GM12878 (cell line): ENCODE measurements around the gene PGBD5. TPM values are rescaled to one million over a fixed set of nuclear protein-coding genes. Genes with fewer than 3 reads are reported as not detected.

Experiments used
- CEBPB ChIP-seq, 2 experiments: fragments of 150-350 bp in 1 of 2; IDR thresholded peaks; 2 replicates each; pipeline ENCODE4 v1.6.1; 2012 to 2014; ENCODE audit warnings: low read depth in 2 of 2, low read length in 2 of 2, borderline replicate concordance in 1 of 2, inconsistent platforms in 1 of 2
- EGR1 ChIP-seq, 2 experiments: IDR thresholded peaks; 1 replicate in 1 of 2; 2 replicates in 1 of 2; pipeline ENCODE4 v1.6.1; 2011 to 2012; ENCODE audit warnings: low read depth in 2 of 2, low read length in 2 of 2, borderline replicate concordance in 1 of 2, mild to moderate bottlenecking in 1 of 2, moderate library complexity in 1 of 2
- ESRRA ChIP-seq: IDR thresholded peaks from 2 replicates; pipeline ENCODE4 v1.6.1; 2012; ENCODE audit warnings: mild to moderate bottlenecking, low read length, improper control_type of control experiment
- RFX5 ChIP-seq: IDR thresholded peaks from 2 replicates; pipeline ENCODE4 v1.6.1; 2011; ENCODE audit warnings: low read depth, low read length, improper control_type of control experiment
- polyA plus RNA-seq, 11 experiments: library from polyadenylated mRNA; depleted of rRNA in 4 of 11; unstranded in 6 of 11; stranded (reverse) in 5 of 11; fragments of >200 nt; fragmentation: Nextera tagmentation in 4 of 11; fragmentation: Illumina TruSeq in 1 of 11; extraction: Ambion mirVana in 4 of 11; extraction: Trizol in 1 of 11; gene quantifications; 1 replicate in 1 of 11; 2 replicates in 10 of 11; pipeline versions ENCODE4 v1.2.1 to v1.2.3, GENCODE V29; 2011 to 2016; ENCODE audit warnings: inconsistent platforms in 2 of 11, missing spikeins in 2 of 11, low read depth in 1 of 11
- total RNA-seq, 4 experiments: library from RNA; depleted of rRNA in 3 of 4; stranded (reverse); fragments of >200 nt in 3 of 4; fragmentation: Illumina TruSeq in 1 of 4; extraction: Trizol in 1 of 4; gene quantifications; 2 replicates each; pipeline versions ENCODE4 v1.2.1 to v1.2.3, GENCODE V29; 2013 to 2021
- TF ChIP-seq, protein P1 (sequence below): fragments of 450-650 bp; IDR thresholded peaks from 2 replicates; pipeline ENCODE4 v1.6.1; 2017; ENCODE audit warnings: mild to moderate bottlenecking, moderate library complexity
- TF ChIP-seq, protein P2 (sequence below): IDR thresholded peaks from 2 replicates; pipeline ENCODE4 v1.6.1; 2012; ENCODE audit warnings: improper control_type of control experiment, low read depth, low read length; ENCODE audit not compliant: insufficient replicate concordance
- TF ChIP-seq, protein P3 (sequence below): IDR thresholded peaks from 2 replicates; pipeline ENCODE4 v1.6.1; 2012; ENCODE audit warnings: low read depth, low read length, improper control_type of control experiment

The PGBD5 gene
- total and polyA plus RNA-seq, 10 of the 15 experiments (the other 5 are each of a cell fraction or from before 2014, with no cell fraction given), result 0.03 TPM; not detected in 9

DNA sequence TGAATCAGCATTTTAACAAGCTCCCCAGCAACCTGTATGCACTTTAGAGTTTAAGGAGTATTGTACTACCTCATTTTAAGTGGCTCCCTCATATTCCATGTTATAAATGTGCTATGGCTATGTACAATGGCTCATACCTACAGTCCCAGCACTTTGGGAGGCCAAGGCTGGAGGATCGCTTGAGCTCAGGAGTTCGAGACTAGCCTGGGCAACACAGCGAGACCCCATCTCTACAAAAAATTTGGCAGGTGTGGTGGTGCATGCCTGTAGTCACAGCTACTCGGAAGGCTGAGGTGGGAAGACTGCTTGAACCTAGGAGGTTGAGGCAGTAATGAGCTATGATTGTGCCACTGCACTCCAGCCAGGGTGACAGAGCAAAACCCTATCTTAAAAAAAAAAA is 40.2 kb downstream of the PGBD5 start (continued):
- TF ChIP-seq, protein P1, sequence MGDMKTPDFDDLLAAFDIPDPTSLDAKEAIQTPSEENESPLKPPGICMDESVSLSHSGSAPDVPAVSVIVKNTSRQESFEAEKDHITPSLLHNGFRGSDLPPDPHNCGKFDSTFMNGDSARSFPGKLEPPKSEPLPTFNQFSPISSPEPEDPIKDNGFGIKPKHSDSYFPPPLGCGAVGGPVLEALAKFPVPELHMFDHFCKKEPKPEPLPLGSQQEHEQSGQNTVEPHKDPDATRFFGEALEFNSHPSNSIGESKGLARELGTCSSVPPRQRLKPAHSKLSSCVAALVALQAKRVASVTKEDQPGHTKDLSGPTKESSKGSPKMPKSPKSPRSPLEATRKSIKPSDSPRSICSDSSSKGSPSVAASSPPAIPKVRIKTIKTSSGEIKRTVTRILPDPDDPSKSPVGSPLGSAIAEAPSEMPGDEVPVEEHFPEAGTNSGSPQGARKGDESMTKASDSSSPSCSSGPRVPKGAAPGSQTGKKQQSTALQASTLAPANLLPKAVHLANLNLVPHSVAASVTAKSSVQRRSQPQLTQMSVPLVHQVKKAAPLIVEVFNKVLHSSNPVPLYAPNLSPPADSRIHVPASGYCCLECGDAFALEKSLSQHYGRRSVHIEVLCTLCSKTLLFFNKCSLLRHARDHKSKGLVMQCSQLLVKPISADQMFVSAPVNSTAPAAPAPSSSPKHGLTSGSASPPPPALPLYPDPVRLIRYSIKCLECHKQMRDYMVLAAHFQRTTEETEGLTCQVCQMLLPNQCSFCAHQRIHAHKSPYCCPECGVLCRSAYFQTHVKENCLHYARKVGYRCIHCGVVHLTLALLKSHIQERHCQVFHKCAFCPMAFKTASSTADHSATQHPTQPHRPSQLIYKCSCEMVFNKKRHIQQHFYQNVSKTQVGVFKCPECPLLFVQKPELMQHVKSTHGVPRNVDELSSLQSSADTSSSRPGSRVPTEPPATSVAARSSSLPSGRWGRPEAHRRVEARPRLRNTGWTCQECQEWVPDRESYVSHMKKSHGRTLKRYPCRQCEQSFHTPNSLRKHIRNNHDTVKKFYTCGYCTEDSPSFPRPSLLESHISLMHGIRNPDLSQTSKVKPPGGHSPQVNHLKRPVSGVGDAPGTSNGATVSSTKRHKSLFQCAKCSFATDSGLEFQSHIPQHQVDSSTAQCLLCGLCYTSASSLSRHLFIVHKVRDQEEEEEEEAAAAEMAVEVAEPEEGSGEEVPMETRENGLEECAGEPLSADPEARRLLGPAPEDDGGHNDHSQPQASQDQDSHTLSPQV, result no peak
- TF ChIP-seq, protein P2, sequence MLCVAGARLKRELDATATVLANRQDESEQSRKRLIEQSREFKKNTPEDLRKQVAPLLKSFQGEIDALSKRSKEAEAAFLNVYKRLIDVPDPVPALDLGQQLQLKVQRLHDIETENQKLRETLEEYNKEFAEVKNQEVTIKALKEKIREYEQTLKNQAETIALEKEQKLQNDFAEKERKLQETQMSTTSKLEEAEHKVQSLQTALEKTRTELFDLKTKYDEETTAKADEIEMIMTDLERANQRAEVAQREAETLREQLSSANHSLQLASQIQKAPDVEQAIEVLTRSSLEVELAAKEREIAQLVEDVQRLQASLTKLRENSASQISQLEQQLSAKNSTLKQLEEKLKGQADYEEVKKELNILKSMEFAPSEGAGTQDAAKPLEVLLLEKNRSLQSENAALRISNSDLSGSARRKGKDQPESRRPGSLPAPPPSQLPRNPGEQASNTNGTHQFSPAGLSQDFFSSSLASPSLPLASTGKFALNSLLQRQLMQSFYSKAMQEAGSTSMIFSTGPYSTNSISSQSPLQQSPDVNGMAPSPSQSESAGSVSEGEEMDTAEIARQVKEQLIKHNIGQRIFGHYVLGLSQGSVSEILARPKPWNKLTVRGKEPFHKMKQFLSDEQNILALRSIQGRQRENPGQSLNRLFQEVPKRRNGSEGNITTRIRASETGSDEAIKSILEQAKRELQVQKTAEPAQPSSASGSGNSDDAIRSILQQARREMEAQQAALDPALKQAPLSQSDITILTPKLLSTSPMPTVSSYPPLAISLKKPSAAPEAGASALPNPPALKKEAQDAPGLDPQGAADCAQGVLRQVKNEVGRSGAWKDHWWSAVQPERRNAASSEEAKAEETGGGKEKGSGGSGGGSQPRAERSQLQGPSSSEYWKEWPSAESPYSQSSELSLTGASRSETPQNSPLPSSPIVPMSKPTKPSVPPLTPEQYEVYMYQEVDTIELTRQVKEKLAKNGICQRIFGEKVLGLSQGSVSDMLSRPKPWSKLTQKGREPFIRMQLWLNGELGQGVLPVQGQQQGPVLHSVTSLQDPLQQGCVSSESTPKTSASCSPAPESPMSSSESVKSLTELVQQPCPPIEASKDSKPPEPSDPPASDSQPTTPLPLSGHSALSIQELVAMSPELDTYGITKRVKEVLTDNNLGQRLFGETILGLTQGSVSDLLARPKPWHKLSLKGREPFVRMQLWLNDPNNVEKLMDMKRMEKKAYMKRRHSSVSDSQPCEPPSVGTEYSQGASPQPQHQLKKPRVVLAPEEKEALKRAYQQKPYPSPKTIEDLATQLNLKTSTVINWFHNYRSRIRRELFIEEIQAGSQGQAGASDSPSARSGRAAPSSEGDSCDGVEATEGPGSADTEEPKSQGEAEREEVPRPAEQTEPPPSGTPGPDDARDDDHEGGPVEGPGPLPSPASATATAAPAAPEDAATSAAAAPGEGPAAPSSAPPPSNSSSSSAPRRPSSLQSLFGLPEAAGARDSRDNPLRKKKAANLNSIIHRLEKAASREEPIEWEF, result no peak
- TF ChIP-seq, protein P3, sequence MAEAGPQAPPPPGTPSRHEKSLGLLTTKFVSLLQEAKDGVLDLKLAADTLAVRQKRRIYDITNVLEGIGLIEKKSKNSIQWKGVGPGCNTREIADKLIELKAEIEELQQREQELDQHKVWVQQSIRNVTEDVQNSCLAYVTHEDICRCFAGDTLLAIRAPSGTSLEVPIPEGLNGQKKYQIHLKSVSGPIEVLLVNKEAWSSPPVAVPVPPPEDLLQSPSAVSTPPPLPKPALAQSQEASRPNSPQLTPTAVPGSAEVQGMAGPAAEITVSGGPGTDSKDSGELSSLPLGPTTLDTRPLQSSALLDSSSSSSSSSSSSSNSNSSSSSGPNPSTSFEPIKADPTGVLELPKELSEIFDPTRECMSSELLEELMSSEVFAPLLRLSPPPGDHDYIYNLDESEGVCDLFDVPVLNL, result no peak
- TF ChIP-seq ESRRA (no peak), CEBPB (IDR thresholded peaks at IDR 0.05; ENCODE audit: borderline replicate concordance in 1 of 2, low read depth in 2 of 2, low read length in 2 of 2) (no peak), EGR1 (IDR thresholded peaks at IDR 0.05; ENCODE audit: borderline replicate concordance in 1 of 2, low read depth in 2 of 2, low read length in 2 of 2) (no peak), RFX5 (no peak)
